HG02973 (cell line): ENCODE data around the gene APRT.

ENCODE experiments used
- ATAC-seq: cut with Tn5 transposase; IDR thresholded peaks from one replicate; pipeline ENCODE4 v1.9.1; 2021; ENCODE audit warnings: moderate library complexity; ENCODE audit not compliant: unreplicated experiment

Gene APRT

GRCh38 chr16:88809068-88809675 is 2.6 kb downstream of the APRT start:
- no peak for ATAC-seq

DNA sequence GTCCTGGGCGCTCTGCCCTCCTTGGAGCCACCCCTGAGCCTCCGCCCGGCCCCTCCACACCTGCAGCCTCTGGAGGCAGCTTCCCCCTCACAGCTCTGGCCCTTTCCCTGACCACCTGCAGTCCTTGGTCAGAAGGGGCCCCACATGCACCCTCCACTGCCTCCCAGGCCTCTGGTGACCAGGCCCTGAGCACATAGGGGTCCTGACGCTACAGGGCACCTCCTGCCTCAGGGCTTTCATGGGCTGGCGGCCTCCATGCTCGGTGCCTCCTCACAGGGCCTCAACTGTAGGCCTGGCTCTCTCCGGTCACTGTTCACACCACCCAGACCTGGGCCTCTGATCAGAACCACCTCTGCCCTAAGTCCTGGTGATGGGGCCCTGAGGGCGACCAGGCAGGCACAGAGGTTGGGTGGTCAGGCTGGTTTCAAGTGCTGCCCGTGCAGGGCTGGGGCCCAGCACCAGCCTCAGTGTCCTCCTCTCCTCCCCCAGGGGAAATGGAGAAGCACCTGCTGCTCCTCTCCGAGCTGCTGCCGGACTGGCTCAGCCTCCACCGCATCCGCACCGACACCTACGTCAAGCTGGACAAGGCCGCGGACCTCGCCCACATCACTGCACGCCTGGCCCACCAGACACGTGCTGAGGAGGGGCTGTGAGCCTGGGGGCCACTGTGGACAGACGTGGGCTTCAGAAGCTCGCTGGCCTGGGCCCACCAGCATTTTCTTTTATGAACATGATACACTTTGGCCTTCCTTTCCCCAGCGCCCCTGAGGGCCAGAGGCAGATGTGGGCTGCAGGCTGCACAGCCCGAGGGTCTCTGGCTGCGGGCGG is 3.9 kb downstream of the APRT start:
- no peak for ATAC-seq

- ATAC-seq: no peak
These were observed 4.5 kb downstream of the APRT start for GRCh38 chr16:88807142-88807625.

DNA sequence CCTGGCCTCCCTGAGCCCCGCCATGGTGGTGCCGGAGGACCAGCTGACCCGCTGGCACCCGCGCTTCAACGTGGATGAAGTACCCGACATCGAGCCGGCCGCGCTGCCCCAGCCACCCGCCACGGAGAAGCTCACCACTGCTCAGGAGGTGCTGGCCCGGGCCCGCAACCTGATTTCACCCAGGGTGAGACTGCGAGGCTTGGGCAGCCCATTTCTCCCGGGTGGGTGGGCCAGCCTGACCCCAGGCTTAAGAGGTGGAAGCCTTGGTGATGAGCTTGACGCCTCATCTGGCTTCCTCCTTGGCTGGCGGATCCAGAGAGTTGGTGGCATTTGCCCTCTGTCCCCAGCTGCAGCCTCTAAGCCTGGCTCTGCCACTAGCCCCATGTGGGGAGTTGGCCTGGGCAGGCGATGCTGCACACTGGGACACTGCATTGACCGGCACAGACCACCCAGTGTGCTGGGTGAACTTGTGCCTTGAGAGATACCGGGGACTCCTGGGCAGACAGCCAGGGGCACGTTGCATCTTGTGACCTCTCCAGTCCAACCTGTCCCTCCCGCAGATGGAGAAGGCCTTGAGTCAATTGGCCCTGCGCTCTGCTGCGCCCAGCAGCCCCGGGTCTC is 5.1 kb downstream of the APRT start:
- ATAC-seq: no peak

GRCh38 chr16:88805887-88806393 is 5.8 kb downstream of the APRT start:
- no peak for ATAC-seq

DNA sequence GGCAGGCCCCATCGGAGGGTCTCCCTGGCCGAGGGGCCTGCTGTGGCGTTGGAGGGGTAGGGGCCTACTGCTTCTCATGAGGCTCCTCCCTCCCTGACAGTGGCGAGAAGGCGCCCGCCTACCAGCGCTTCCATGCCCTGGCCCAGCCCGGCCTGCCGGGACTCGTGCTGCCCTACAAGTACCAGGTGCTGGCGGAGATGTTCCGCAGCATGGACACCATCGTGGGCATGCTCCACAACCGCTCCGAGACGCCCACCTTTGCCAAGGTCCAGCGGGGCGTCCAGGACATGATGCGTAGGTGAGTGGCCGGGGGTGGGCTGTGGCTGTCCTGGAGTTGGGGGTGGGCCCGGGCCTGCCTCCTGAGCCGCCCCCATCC is 6.4 kb downstream of the APRT start:
- no peak for ATAC-seq

DNA sequence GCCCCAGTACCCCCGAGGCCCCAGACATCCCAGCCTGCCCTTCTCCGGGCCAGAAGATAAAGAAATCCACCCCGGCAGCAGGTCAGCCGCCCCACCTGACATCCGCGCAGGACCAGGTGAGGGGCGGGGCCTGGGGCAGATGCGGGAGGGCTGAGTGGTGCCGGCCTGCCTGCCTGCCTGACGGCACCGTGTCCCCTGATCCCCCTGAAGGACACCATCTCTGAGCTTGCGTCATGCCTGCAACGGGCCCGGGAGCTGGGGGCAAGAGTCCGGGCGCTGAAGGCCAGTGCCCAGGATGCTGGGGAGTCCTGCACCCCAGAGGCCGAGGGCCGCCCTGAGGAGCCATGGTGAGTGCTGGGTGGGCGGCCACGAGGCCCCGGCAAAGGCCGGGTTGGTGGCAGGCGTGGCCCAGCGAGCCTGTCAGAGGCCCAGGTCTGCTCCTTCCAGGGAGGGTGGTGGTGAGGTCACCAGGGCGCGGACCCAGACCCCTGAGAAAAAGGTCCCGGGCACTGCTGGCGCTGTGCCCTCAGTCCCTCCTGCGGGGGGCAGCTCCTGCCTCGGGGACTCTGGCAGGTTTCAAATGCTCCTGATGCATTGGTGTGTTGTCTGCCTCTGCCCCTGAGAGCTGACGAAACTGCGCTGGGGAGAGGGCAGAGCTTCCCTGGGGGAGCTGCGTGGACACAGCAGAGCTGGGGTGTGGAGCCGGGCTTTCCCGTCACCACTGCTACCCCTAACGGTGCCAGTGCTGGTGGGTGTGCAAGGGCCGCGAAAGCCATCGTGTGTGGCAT is 7.0 kb downstream of the APRT start:
- no peak for ATAC-seq

- no peak for ATAC-seq
These were observed 7.6 kb downstream of the APRT start for GRCh38 chr16:88804173-88804551.

DNA sequence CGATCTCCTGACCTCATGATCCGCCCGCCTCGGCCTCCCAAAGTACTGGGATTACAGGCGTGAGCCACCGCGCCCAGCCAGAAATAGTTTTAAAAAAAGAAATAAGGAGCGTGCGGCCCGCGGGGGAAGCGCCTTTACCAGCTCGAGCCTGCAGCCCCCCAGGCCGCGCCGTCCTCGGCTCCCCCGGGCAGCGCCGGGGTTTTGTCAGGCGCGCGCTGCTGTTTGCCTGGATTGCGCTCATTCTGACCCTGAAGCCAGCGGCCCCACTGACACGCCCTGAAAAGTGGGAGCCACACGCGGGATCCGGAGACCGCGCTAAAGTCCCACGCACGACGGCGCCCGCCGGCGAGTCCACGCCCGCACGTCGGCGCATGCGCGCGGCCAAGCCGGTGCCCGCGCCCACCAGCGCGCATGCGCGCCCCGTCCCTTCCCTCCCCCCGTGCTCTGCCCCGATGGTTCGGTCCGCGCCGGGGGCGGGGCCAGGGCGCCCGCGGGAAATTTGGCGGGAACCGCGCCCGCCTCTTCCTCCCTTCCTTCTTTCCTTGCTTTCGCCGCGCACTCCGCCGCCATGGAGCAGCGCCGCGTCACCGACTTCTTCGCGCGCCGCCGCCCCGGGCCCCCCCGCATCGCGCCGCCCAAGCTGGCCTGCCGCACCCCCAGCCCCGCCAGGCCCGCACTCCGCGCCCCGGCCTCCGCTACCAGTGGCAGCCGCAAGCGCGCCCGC is 8.3 kb downstream of the APRT start, which contains the start of gene CDT1:
TSS of gene CDT1 (plus strand) at position 526 of the 724 bp plus-strand sequence. CDS start at position 569, 43 bp downstream.
- no peak for ATAC-seq

- no peak for ATAC-seq
These were observed 11.5 kb downstream of the APRT start for GRCh38 chr16:88800277-88800592.

- no peak for ATAC-seq
These were observed 12.0 kb downstream of the APRT start for GRCh38 chr16:88799569-88800276.

GRCh38 chr16:88798772-88799455 is 12.8 kb downstream of the APRT start:
- ATAC-seq: no peak

DNA sequence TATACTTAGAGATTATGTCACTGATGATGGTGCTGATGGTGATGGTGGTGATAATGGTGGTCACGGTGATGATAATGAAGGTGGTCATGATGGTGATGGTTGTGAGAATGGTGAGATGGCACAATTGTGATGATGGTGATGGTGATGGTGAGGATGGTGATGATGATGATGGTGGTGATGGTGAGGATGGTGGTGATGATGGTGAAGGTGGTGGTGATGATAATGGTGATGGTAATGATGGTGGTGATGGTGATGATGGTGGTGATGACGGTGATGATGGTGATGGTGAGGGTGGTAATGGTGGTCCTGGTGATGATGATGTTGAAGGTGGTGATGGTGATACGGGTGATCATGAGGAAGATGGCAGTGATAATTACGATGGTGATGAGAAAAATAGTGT is 13.7 kb downstream of the APRT start:
- ATAC-seq: no peak

- ATAC-seq: no peak
These were observed 15.4 kb downstream of the APRT start for GRCh38 chr16:88796278-88796677.

DNA sequence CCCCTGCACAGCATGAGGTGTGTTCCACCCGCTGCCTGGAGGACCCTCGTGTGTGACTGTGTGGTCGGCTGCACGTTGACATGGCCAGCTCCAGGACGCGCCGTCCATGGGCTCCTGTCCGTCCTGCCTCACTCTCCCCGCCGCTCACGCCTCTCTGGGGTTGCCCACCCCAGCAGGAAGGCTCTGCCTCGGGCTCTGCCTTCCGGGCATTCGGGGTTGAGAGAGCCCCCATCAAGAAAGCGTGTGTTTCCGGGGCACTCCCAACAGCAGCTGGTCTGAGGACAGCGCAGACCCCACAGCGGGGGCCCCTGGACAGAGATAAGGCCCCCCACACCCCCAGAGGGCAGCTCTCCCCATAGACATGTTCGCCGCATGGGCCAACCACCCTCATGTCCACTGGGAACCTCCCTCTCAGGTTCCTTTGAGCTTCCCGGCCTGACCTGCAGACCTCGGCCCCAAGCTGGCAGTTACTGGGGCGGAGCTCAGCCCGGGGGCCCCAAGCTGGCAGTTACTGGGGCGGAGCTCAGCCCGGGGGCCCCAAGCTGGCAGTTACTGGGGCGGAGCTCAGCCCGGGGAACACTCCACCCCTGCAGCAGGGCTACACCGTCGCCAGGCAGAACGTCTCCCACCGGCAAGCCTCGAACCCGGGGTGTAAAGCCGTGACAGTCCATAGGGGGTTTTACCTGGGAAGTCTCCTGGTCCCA is 18.3 kb downstream of the APRT start:
- ATAC-seq: no peak

DNA sequence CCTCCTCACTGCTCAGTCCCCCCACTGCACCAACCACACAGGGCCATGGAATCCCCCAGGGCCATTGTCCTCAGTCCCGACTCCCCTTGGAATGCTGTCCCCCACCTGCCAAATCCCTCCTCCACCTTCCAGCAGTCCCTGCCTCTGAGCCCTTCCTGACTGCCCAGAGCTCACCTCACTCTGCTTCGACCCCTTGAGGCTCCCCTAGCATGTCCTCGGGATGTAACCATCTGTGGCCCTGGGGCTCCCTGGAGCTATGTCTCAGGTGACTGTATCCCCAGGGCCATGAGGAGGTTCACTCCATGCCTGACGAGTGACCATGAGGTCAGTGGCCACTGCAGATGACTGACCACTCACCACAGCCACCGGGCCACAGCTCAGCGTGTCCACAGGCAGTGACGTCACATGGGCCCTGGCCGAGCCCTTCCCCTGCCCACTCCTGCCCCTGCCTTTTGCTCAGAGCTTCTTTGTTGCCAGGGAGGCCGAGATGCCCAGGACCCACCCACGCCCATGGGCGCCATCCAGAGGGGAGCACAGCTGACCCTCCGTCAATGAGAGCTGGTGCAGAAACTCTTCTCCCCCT is 19.0 kb downstream of the APRT start:
- ATAC-seq: no peak

DNA sequence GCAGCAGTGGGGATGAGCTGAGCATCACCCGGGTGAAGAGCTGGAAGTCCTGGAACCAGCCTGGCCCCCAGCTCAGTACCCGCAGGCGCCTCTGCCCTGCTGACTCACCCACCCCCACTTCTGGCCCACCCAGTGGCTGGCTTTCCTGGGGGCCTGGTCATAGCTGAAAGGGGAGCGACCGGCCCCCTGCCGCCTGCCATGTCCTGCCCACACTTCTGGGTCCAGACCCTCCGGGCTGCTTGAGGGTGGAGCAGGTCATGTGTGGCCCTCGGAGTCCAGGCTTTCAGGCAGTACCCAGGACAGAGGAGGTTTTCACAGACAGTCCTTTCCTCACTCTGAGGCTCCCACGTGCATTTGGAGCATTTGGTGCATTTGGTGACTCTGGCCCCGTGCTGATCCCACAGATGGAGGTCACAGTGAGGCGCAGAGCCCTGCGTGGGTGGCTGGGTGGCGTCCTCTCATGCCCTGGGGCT is 19.6 kb downstream of the APRT start:
- no peak for ATAC-seq
